HEK293T (cell line): ENCODE data around the gene NXN.
"Not testable (repeated sequence)": the region's sequence is repeated elsewhere in the genome, so short reads cannot be mapped to it uniquely, and the experiment has no call there.

Experiments
- CTCF ChIA-PET: fragments of 350-600 bp; formaldehyde crosslinking; extraction: SDS; loops from one replicate; lab custom pipeline; 2021; ENCODE audit warnings: antibody characterized with exemption, inconsistent platforms; lab: Yijun Ruan, JAX
- POLR2A ChIA-PET: fragments of 350-600 bp; formaldehyde crosslinking; extraction: SDS; loops from one replicate; lab custom pipeline; 2020; ENCODE audit warnings: antibody characterized with exemption, inconsistent platforms; lab: Yijun Ruan, JAX
- DNase-seq: peaks from one replicate; pipeline ENCODE4 v3.0.0; 2012; ENCODE audit warnings: mixed read lengths; ENCODE audit errors: extremely low spot score
- ARNT ChIP-seq: fragments of 450-650 bp; IDR thresholded peaks from 2 replicates; pipeline ENCODE4 v1.6.1; 2017; ENCODE audit warnings: mild to moderate bottlenecking
- BHLHE40 ChIP-seq: fragments of 450-650 bp; IDR thresholded peaks from 2 replicates; pipeline ENCODE4 v1.6.1; 2016; ENCODE audit warnings: mild to moderate bottlenecking, moderate library complexity, borderline replicate concordance
- CTBP1 ChIP-seq: fragments of 450-650 bp; IDR thresholded peaks from 2 replicates; pipeline ENCODE4 v1.6.1; 2016; ENCODE audit warnings: borderline replicate concordance
- ELF4 ChIP-seq: fragments of 450-650 bp; IDR thresholded peaks from 2 replicates; pipeline ENCODE4 v1.6.1; 2017; ENCODE audit warnings: antibody characterized with exemption
- FOXA1 ChIP-seq: fragments of 450-650 bp; IDR thresholded peaks from 2 replicates; pipeline ENCODE4 v1.6.1; 2016; ENCODE audit warnings: mild to moderate bottlenecking
- FOXK2 ChIP-seq: fragments of 450-650 bp; IDR thresholded peaks from 2 replicates; pipeline ENCODE4 v1.6.1; 2016; ENCODE audit warnings: mild to moderate bottlenecking
- FOXM1 ChIP-seq: fragments of 450-650 bp; IDR thresholded peaks from 2 replicates; pipeline ENCODE4 v1.6.1; 2017; ENCODE audit warnings: mild to moderate bottlenecking, borderline replicate concordance
- HDGF ChIP-seq: fragments of 450-650 bp; IDR thresholded peaks from 2 replicates; pipeline ENCODE4 v1.6.1; 2017; ENCODE audit warnings: antibody characterized with exemption, borderline replicate concordance
- L3MBTL2 ChIP-seq: fragments of 450-650 bp; conservative IDR thresholded peaks from 2 replicates; pipeline ENCODE4 v1.6.1; 2016; ENCODE audit warnings: mild to moderate bottlenecking
- LEF1 ChIP-seq: fragments of 450-650 bp; IDR thresholded peaks from 2 replicates; pipeline ENCODE4 v1.6.1; 2017; ENCODE audit warnings: mild to moderate bottlenecking, borderline replicate concordance
- NFRKB ChIP-seq: fragments of 450-650 bp; IDR thresholded peaks from 2 replicates; pipeline ENCODE4 v1.6.1; 2016; ENCODE audit warnings: mild to moderate bottlenecking, moderate library complexity
- PKNOX1 ChIP-seq: fragments of 450-650 bp; IDR thresholded peaks from 2 replicates; pipeline ENCODE4 v1.6.1; 2016
- SP1 ChIP-seq: fragments of 450-650 bp; IDR thresholded peaks from 2 replicates; pipeline ENCODE4 v1.6.1; 2017
- SUZ12 ChIP-seq: fragments of 450-650 bp; IDR thresholded peaks from 2 replicates; pipeline ENCODE4 v1.6.1; 2016; ENCODE audit warnings: mild to moderate bottlenecking
- TARDBP ChIP-seq: fragments of 450-650 bp; IDR thresholded peaks from 2 replicates; pipeline ENCODE4 v1.6.1; 2016
- ZNF384 ChIP-seq: fragments of 450-650 bp; IDR thresholded peaks from 2 replicates; pipeline ENCODE4 v1.6.1; 2016

NXN gene

GRCh38 chr17:859824-860195 lies 119.8 kb downstream of the NXN start:
- ChIA-PET CTCF (no interaction called here), POLR2A (no interaction called here)
- no peak for DNase-seq
- TF ChIP-seq ELF4 (no peak), ZNF384 (no peak), L3MBTL2 (no peak), FOXA1 (no peak), LEF1 (no peak), SP1 (no peak), SUZ12 (no peak), FOXM1 (no peak), HDGF (no peak), ARNT (no peak), FOXK2 (no peak), CTBP1 (no peak), BHLHE40 (no peak), PKNOX1 (no peak), NFRKB (no peak)

- ChIA-PET POLR2A (no interaction called here), CTCF (no interaction called here)
- DNase-seq = no peak
- TF ChIP-seq FOXK2 = no peak
These were observed 120.3 kb downstream of the NXN start for GRCh38 chr17:859061-859823.

- no peak for TF ChIP-seq LEF1
- no peak for TF ChIP-seq HDGF
- no peak for TF ChIP-seq PKNOX1
- TF ChIP-seq FOXK2 = no peak
- no peak for TF ChIP-seq CTBP1
- TF ChIP-seq ARNT = no peak
- TF ChIP-seq ZNF384 = no peak
- no peak for TF ChIP-seq FOXM1
- TF ChIP-seq FOXA1 = no peak
- TF ChIP-seq TARDBP = no peak
- no peak for TF ChIP-seq ELF4
- TF ChIP-seq BHLHE40 = no peak
- no peak for TF ChIP-seq SP1
- no peak for TF ChIP-seq NFRKB
- no peak for TF ChIP-seq L3MBTL2
- ChIA-PET CTCF (no interaction called here), POLR2A (no interaction called here)
- no peak for DNase-seq
These were observed 123.4 kb downstream of the NXN start for GRCh38 chr17:856149-856548.

GRCh38 chr17:855569-855968 lies 124.0 kb downstream of the NXN start:
- POLR2A ChIA-PET = no interaction called here
- no peak for DNase-seq
- CTCF ChIA-PET = no interaction called here
- no peak for TF ChIP-seq ELF4
- TF ChIP-seq LEF1 = no peak
- TF ChIP-seq SP1 = no peak
- no peak for TF ChIP-seq SUZ12
- no peak for TF ChIP-seq NFRKB
- TF ChIP-seq FOXK2 = no peak
- no peak for TF ChIP-seq FOXM1
- TF ChIP-seq BHLHE40 = no peak

- POLR2A ChIA-PET = interaction anchor here (0.9 kb wide), 1 partner anchor 128 kb away, joined by 3 read pairs; no protein-coding TSS in a partner anchor
- CTCF ChIA-PET, DNase-seq: not testable (repeated sequence)
These were observed 126.7 kb downstream of the NXN start for GRCh38 chr17:852850-853249.

- CTCF ChIA-PET = no interaction called here
- DNase-seq = no peak
- TF ChIP-seq FOXK2 = no peak
- TF ChIP-seq HDGF = no peak
- no peak for TF ChIP-seq BHLHE40
- no peak for TF ChIP-seq L3MBTL2
- TF ChIP-seq CTBP1 = no peak
- TF ChIP-seq PKNOX1 = no peak
- no peak for TF ChIP-seq SP1
- no peak for TF ChIP-seq FOXM1
- no peak for TF ChIP-seq ZNF384
- no peak for TF ChIP-seq LEF1
- no peak for TF ChIP-seq FOXA1
- TF ChIP-seq NFRKB = no peak
- no peak for TF ChIP-seq ARNT
- POLR2A ChIA-PET = interaction anchor here (0.9 kb wide), 1 partner anchor 128 kb away, joined by 3 read pairs; no protein-coding TSS in a partner anchor
These were observed 127.2 kb downstream of the NXN start for GRCh38 chr17:852349-852748.

GRCh38 chr17:851924-852323 lies 127.7 kb downstream of the NXN start:
- CTCF ChIA-PET = interaction anchor here (1.0 kb wide), 1 partner anchor 129 kb away, joined by 3 read pairs; no protein-coding TSS in a partner anchor
- POLR2A ChIA-PET = interaction anchor here (0.9 kb wide), 1 partner anchor 129 kb away, joined by 3 read pairs; no protein-coding TSS in a partner anchor
- DNase-seq = no peak
- TF ChIP-seq FOXM1 (no peak), HDGF (no peak), BHLHE40 (no peak), PKNOX1 (no peak)
